Left ventricle myocardium inferior (tissue), 1 donor: ENCODE results near the gene MAFB. TPM values are rescaled to one million over a fixed set of nuclear protein-coding genes. Genes with fewer than 3 reads are reported as not detected.

Source experiments
- DNase-seq: peaks from one replicate; pipeline ENCODE4 v3.0.0-alpha.2; 2020
- H3K27ac ChIP-seq: fragments of 200-600 bp; replicated peaks from 2 replicates; pipeline ENCODE4 v1.8.0; 2021
- H3K27me3 ChIP-seq: fragments of 200-600 bp; 2 replicates; pipeline ENCODE4 v1.8.0; 2021; ENCODE audit warnings: low read depth
- H3K36me3 ChIP-seq: fragments of 200-600 bp; 2 replicates; pipeline ENCODE4 v1.8.0; 2021
- H3K4me1 ChIP-seq: fragments of 200-600 bp; 2 replicates; pipeline ENCODE4 v1.8.0; 2021
- H3K4me3 ChIP-seq: fragments of 200-600 bp; 2 replicates; pipeline ENCODE4 v1.8.0; 2021; ENCODE audit warnings: mild to moderate bottlenecking, moderate library complexity
- H3K9me3 ChIP-seq: fragments of 200-600 bp; replicated peaks from 2 replicates; pipeline ENCODE4 v1.8.0; 2021
- intact Hi-C: fragments of 100-400 bp; cut with micrococcal nuclease; formaldehyde crosslinking; loops from one replicate; pipeline ENCODE4 v1.11.0; 2022
- total RNA-seq: library from RNA; stranded (reverse); fragmentation: NEBNext Ultra II Directional; extraction: Animal tissue kit (Norgen Biotek cat#: 25700); gene quantifications from one replicate; pipeline ENCODE4 v1.2.1, GENCODE V29; 2021
- TF ChIP-seq, protein P1 (sequence below): fragments of 200-600 bp; IDR thresholded peaks from 2 replicates; pipeline ENCODE4 v1.8.0; 2021; ENCODE audit warnings: antibody characterized with exemption, mild to moderate bottlenecking, borderline replicate concordance
- donor health status: DM: no; HTN: yes; CAD: no; lungs with severe emphysema.

The MAFB gene
- total RNA-seq, 1 donor from 2014 or later = 10.2 TPM

DNA sequence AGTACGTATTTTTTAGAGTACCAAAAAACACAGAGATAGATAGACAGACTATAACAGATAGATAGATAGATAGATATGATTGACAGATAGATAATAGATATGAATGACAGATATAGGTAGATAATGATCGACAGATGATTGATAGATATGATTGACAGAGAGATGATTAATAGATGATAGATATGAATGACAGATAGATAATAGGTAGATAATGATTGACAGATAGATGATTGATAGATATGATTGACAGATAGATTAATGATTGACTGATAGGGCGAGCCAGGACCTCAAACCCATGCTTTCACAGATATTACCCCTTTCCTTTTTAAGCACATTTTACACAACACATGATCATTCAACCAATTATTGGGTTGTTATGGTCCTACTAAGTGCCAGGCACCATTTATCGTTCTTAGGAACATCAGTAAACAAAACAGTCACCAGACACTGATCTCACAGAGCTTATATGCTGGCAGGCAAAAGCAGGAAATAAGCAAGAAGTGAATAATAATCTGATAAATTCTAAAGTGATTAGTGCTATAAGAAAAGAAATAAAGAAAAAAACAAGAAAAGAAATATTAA lies 11.6 kb downstream of the MAFB start:
- no peaks in the 10 kb centered on the region for H3K9me3 ChIP-seq
- intact Hi-C loops = no loop called here
- H3K4me3 ChIP-seq = no peak overlapping the region
- H3K4me1 ChIP-seq = peaks cover 4% of the 10 kb centered on the region
- H3K27me3 ChIP-seq = peaks cover 31% of the 10 kb centered on the region
- no peak overlapping the region for H3K27ac ChIP-seq
- no peaks in the 10 kb centered on the region for H3K36me3 ChIP-seq
- TF ChIP-seq, protein P1, sequence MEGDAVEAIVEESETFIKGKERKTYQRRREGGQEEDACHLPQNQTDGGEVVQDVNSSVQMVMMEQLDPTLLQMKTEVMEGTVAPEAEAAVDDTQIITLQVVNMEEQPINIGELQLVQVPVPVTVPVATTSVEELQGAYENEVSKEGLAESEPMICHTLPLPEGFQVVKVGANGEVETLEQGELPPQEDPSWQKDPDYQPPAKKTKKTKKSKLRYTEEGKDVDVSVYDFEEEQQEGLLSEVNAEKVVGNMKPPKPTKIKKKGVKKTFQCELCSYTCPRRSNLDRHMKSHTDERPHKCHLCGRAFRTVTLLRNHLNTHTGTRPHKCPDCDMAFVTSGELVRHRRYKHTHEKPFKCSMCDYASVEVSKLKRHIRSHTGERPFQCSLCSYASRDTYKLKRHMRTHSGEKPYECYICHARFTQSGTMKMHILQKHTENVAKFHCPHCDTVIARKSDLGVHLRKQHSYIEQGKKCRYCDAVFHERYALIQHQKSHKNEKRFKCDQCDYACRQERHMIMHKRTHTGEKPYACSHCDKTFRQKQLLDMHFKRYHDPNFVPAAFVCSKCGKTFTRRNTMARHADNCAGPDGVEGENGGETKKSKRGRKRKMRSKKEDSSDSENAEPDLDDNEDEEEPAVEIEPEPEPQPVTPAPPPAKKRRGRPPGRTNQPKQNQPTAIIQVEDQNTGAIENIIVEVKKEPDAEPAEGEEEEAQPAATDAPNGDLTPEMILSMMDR = no peak
- no peak for DNase-seq

DNA sequence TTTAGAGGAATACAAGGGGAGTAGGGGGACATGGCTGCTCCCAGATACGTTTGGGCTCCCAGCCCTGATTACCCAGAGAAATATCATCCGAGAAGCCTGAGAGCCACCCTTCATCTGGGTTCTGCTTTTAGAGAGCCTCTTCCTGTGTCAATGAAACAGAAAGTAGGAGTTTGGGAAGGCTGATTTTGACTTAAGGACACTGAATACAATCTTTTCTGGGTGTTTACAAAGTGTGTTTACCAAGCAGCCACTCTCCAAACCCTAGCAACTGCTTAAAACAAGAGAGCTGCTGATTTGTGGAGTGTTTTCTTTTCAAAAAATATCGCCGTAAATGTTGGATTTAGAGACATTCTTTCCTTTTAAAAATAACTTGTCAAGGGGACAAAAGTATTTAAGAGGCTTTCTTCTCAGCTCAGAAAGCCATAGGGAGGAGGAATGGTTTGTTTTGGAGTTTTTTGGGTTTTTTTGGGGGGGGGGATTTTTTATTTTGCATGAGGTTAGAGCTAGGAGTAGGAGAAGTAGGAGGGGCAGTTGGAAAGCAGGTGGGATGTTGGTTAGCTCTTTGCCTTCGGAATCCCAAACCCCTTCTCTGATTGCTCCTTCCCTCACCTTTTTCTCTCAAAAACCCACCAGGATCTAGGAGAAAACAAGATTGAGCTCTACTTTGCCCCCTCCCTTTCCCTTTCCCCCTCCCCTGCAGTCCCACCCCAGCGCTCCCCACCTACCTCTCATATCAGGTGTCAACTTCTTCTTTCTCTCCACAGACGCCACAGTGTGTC lies 12.4 kb downstream of the MAFB start:
- Histone ChIP-seq H3K4me3 (no peak overlapping the region), H3K27ac (no peak overlapping the region), H3K27me3 (peaks cover 24% of the 10 kb centered on the region), H3K9me3 (no peaks in the 10 kb centered on the region), H3K4me1 (no peaks in the 10 kb centered on the region), H3K36me3 (no peaks in the 10 kb centered on the region)
- TF ChIP-seq, protein P1 = no peak
- intact Hi-C loops = no loop called here
- DNase-seq = no peak

DNA sequence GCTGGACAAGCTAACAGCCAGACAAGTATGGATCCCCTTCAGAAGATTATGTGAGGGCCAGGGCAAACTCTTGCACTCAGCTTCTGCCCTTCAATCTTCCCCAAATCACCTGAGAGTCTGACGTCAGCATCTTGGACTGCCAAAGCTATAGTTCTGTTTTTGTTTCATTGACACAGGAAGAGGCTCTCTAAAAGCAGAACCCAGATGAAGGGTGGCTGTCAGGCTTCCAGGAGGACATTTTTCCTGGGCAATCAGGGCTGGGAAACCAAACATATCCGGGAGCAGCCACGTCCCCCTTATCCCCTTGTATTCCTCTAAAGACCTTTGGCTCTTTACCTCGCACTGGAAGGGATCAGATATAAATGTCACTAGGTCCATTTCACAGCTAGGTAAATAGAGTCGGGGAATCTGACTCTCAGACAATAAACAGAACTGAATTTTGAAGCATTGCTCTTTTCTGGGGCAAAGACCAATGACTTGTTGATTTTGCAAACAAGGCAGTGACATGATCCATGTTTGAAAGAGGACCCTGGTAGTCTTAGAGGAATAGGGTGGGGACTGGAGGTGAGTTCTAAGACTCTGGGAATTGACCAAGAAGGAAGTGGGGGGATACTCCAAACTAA lies 13.3 kb downstream of the MAFB start:
- Histone ChIP-seq H3K9me3 (no peaks in the 10 kb centered on the region), H3K36me3 (no peaks in the 10 kb centered on the region), H3K4me3 (no peak overlapping the region), H3K27ac (no peak overlapping the region), H3K27me3 (peaks cover 24% of the 10 kb centered on the region), H3K4me1 (no peaks in the 10 kb centered on the region)
- intact Hi-C loops = no loop called here
- DNase-seq = no peak
- TF ChIP-seq, protein P1 = no peak

DNA sequence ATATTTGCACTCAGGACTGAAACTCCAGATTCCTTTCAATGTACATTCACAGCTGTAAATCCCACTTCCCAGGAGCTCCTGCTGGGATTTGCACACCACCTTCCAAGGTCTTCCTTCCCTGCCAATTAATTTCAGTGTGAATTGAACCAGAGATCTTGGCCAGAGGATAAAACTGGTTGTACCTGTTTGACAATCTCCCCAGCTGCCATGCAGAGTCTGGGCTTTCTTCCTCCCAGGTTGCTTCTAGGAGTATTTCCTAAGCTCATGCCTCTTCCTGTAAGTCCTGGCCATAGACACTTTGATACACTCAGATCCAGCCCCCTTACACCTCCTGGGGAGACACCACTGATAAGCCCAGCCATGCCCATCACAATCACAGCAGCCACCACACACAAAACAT lies 15.6 kb downstream of the MAFB start:
- TF ChIP-seq, protein P1 = no peak
- Histone ChIP-seq H3K27me3 (peaks cover 16% of the 10 kb centered on the region), H3K4me3 (no peak overlapping the region), H3K36me3 (no peaks in the 10 kb centered on the region), H3K4me1 (no peaks in the 10 kb centered on the region), H3K27ac (no peak overlapping the region), H3K9me3 (no peaks in the 10 kb centered on the region)
- intact Hi-C loops = no loop called here
- no peak for DNase-seq

DNA sequence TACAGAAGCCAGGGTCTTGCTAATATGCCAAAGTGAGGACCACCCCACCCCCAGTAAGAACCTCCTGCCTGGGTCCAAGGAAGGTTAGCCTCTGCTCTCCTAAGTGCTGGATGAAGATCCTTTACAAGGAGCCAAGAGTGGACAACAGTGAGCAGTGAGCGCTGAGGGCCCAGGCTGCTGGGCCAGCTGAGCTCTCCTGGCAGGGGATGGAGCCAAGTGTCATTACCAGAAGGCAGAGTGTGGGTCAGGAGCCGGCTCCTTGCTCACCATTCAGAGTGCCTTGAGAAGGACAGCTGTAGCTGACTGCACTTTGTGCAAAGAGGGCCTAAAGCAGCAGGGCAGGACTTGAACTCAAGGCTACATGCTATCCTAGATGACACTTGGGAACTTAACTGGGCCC lies 16.9 kb downstream of the MAFB start:
- H3K27me3 ChIP-seq = peaks cover 10% of the 10 kb centered on the region
- intact Hi-C loops = no loop called here
- DNase-seq = no peak
- no peaks in the 10 kb centered on the region for H3K36me3 ChIP-seq
- no peaks in the 10 kb centered on the region for H3K9me3 ChIP-seq
- TF ChIP-seq, protein P1 = no peak
- no peaks in the 10 kb centered on the region for H3K4me1 ChIP-seq
- no peak overlapping the region for H3K4me3 ChIP-seq
- H3K27ac ChIP-seq = no peak overlapping the region
